Activated B cell treated with CpG ODN at 0.5 μM for 24 hours (primary cell): ENCODE results near the gene MAP3K1. TPM values are rescaled to one million over a fixed set of nuclear protein-coding genes. Genes with fewer than 3 reads are reported as not detected.

Source experiments
- ATAC-seq: fragments of 200-7000 bp; cut with Tn5 transposase; one replicate; pipeline ENCODE4 v1.10.0; 2021; ENCODE audit warnings: low read depth, mild to moderate bottlenecking, moderate library complexity
- CTCF ChIA-PET: fragments of 350-600 bp; sonication (Branson Sonifier 250); formaldehyde crosslinking; loops from one replicate; lab custom pipeline; 2021; ENCODE audit warnings: antibody characterized with exemption; lab: Charles Lee
- POLR2A ChIA-PET: fragments of 350-600 bp; sonication (Branson Sonifier 250); formaldehyde crosslinking; loops from one replicate; lab custom pipeline; 2021; ENCODE audit warnings: antibody characterized with exemption; lab: Charles Lee
- DNase-seq: peaks from one replicate; pipeline ENCODE4 v3.0.0; 2022
- H3K27ac Mint-ChIP-seq: one replicate; pipeline ENCODE4 v1.8.0; 2020; ENCODE audit warnings: mixed read lengths
- H3K27me3 Mint-ChIP-seq: one replicate; pipeline ENCODE4 v1.8.0; 2021; ENCODE audit warnings: mixed read lengths
- H3K36me3 Mint-ChIP-seq: one replicate; pipeline ENCODE4 v1.8.0; 2021; ENCODE audit warnings: low read depth, mixed read lengths
- H3K4me1 Mint-ChIP-seq: one replicate; pipeline ENCODE4 v1.8.0; 2021; ENCODE audit warnings: mixed read lengths
- H3K4me3 Mint-ChIP-seq: one replicate; pipeline ENCODE4 v1.8.0; 2020; ENCODE audit warnings: mild to moderate bottlenecking, mixed read lengths
- H3K9me3 Mint-ChIP-seq: one replicate; pipeline ENCODE4 v1.8.0; 2020; ENCODE audit warnings: mixed read lengths
- CTCF ChIP-seq: fragments of 200-600 bp; IDR thresholded peaks from one replicate; pipeline ENCODE4 v1.8.0; 2022; ENCODE audit warnings: antibody characterized with exemption, mild to moderate bottlenecking
- intact Hi-C: fragments of 100-400 bp; cut with micrococcal nuclease; formaldehyde crosslinking; loops from one replicate; pipeline ENCODE4 v1.15.1; 2024
- total RNA-seq: library from RNA; stranded (reverse); gene quantifications from 2 replicates; pipeline ENCODE4 v1.2.3, GENCODE V29; 2022

The MAP3K1 gene
- total RNA-seq, 1 donor from 2014 or later = 102 TPM

- POLR2A ChIA-PET = interaction anchor here (0.7 to 3.0 kb wide), 11 partner anchors 9 to 414 kb away, joined by 3 to 19 read pairs (median 5); partner anchors contain the start of genes GPBP1 and MAP3K1
- Mint-ChIP-seq H3K27ac (peak overlapping the region; percentile 84), H3K4me3 (peak overlapping the region; percentile 69), H3K4me1 (peaks cover 98% of the 10 kb centered on the region), H3K36me3 (peaks cover 40% of the 10 kb centered on the region), H3K9me3 (no peaks in the 10 kb centered on the region), H3K27me3 (no peaks in the 10 kb centered on the region)
- intact Hi-C loops = loop anchor here (1.0 kb wide), 1 partner anchor 12 kb away; no protein-coding TSS in a partner anchor
- TF ChIP-seq CTCF = no peak
- ATAC-seq (peak; percentile 89), DNase-seq (no peak)
- CTCF ChIA-PET = interaction anchor here (0.8 to 4.2 kb wide), 3 partner anchors 8 to 559 kb away, joined by 3 to 25 read pairs (median 5); no protein-coding TSS in a partner anchor
These were observed 14.0 kb downstream of the MAP3K1 start for GRCh38 chr5:56829137-56829908.

GRCh38 chr5:56831773-56832172 lies 16.4 kb downstream of the MAP3K1 start:
- Mint-ChIP-seq H3K36me3 (peaks cover 23% of the 10 kb centered on the region), H3K4me1 (peaks cover 96% of the 10 kb centered on the region), H3K4me3 (peak overlapping the region; percentile 20), H3K27me3 (no peaks in the 10 kb centered on the region), H3K27ac (peak overlapping the region; percentile 79), H3K9me3 (no peaks in the 10 kb centered on the region)
- DNase-seq (no peak), ATAC-seq (no peak)
- no peak for TF ChIP-seq CTCF
- ChIA-PET CTCF (interaction anchor here (11.8 kb wide), 1 partner anchor 561 kb away, joined by 240 read pairs; no protein-coding TSS in a partner anchor), POLR2A (no interaction called here)
- intact Hi-C loops = no loop called here

- peaks cover 96% of the 10 kb centered on the region for H3K4me1 Mint-ChIP-seq
- no peaks in the 10 kb centered on the region for H3K9me3 Mint-ChIP-seq
- no peak for TF ChIP-seq CTCF
- no peaks in the 10 kb centered on the region for H3K27me3 Mint-ChIP-seq
- ChIA-PET CTCF (interaction anchor here (1.4 to 11.8 kb wide), 2 partner anchors 12 to 563 kb away, joined by 3 to 240 read pairs; no protein-coding TSS in a partner anchor), POLR2A (interaction anchor here (1.1 kb wide), 1 partner anchor 192 kb away, joined by 3 read pairs; no protein-coding TSS in a partner anchor)
- DNase-seq (no peak), ATAC-seq (no peak)
- peak overlapping the region; percentile 16 for H3K4me3 Mint-ChIP-seq
- intact Hi-C loops = no loop called here
- H3K27ac Mint-ChIP-seq = peak overlapping the region; percentile 75
- H3K36me3 Mint-ChIP-seq = peaks cover 16% of the 10 kb centered on the region
These were observed 18.0 kb downstream of the MAP3K1 start for GRCh38 chr5:56833325-56833724.

GRCh38 chr5:56837381-56837780 lies 22.0 kb downstream of the MAP3K1 start:
- intact Hi-C loops = loop anchor here (2.0 to 5.0 kb wide), 2 partner anchors 249 to 840 kb away; no protein-coding TSS in a partner anchor
- H3K4me1 Mint-ChIP-seq = peaks cover 95% of the 10 kb centered on the region
- H3K4me3 Mint-ChIP-seq = peak overlapping the region; percentile 42
- peak overlapping the region; percentile 78 for H3K27ac Mint-ChIP-seq
- ATAC-seq = no peak
- ChIA-PET CTCF (interaction anchor here (0.5 to 11.8 kb wide), 21 partner anchors 9 to 901 kb away, joined by 3 to 240 read pairs (median 5); partner anchors contain the start of gene MAP3K1), POLR2A (interaction anchor here (0.7 to 2.8 kb wide), 7 partner anchors 9 to 566 kb away, joined by 3 to 19 read pairs (median 7); no protein-coding TSS in a partner anchor)
- H3K36me3 Mint-ChIP-seq = peaks cover 11% of the 10 kb centered on the region
- H3K27me3 Mint-ChIP-seq = no peaks in the 10 kb centered on the region
- H3K9me3 Mint-ChIP-seq = no peaks in the 10 kb centered on the region
- no peak for DNase-seq
- no peak for TF ChIP-seq CTCF
